Left lung (tissue), 14 donors: ENCODE results near the gene BTBD7. TPM values are rescaled to one million over a fixed set of nuclear protein-coding genes. Genes with fewer than 3 reads are reported as not detected.

Experiments used
- ATAC-seq: fragments of 200-7000 bp; cut with Tn5 transposase; one replicate; pipeline ENCODE4 v1.9.1; 2020; ENCODE audit warnings: moderate library complexity
- DNase-seq, 4 donors: peaks; one replicate each; pipeline ENCODE4 v3.0.0-alpha.2; 2013 to 2020
- H3K27ac ChIP-seq, 2 donors: fragments of 200-600 bp; sonication (generic) in 1 of 2; one replicate each; pipeline versions ENCODE4 v1.5.0 to v1.8.0; 2020 to 2021
- H3K27me3 ChIP-seq, 2 donors: fragments of 200-600 bp; sonication (generic) in 1 of 2; one replicate each; pipeline versions ENCODE4 v1.5.0 to v1.8.0; 2020 to 2021
- H3K36me3 ChIP-seq, 2 donors: fragments of 200-600 bp; sonication (generic) in 1 of 2; one replicate each; pipeline versions ENCODE4 v1.5.0 to v1.8.0; 2020 to 2021
- H3K4me1 ChIP-seq, 2 donors: fragments of 200-600 bp; one replicate each; pipeline ENCODE4 v1.8.0; 2021
- H3K4me3 ChIP-seq, 2 donors: fragments of 200-600 bp; sonication (generic) in 1 of 2; one replicate each; pipeline versions ENCODE4 v1.5.0 to v1.8.0; 2020 to 2021; ENCODE audit warnings: mild to moderate bottlenecking in 1 of 2
- H3K9me3 ChIP-seq, 2 donors: fragments of 200-600 bp; sonication (generic) in 1 of 2; one replicate each; pipeline versions ENCODE4 v1.5.0 to v1.8.0; 2020 to 2021
- intact Hi-C, 2 donors: fragments of 100-400 bp; cut with DNase I; formaldehyde crosslinking; loops; one replicate each; pipeline versions ENCODE4 v1.11.2 to v1.14.2; 2022
- long read RNA-seq, 12 donors: library from polyadenylated mRNA in 2 of 12; unstranded in 2 of 12; transcript quantifications; one replicate each; pipeline ENCODE4 v2.0.0 and lab custom pipeline, GENCODE V29; 2019 to 2026
- polyA plus RNA-seq, 6 donors: library from polyadenylated mRNA; unstranded; fragments of 120-200 nt; gene quantifications; one replicate each; pipeline ENCODE4 v1.2.1, GENCODE V29; 2013; ENCODE audit not compliant: insufficient read length in 6 of 6
- total RNA-seq, 2 donors: library from RNA; stranded (reverse); fragmentation: NEBNext Ultra II Directional; extraction: Animal tissue kit (Norgen Biotek cat#: 25700); gene quantifications; one replicate each; pipeline ENCODE4 v1.2.1, GENCODE V29; 2021
- TF ChIP-seq, protein P1 (sequence below), 2 donors: fragments of 200-600 bp; sonication (generic) in 1 of 2; IDR thresholded peaks; one replicate each; pipeline versions ENCODE4 v1.5.0 to v1.8.0; 2021; ENCODE audit warnings: antibody characterized with exemption in 2 of 2
- donor health status: DM: no; HTN: yes; CAD: no.
- donor health status: DM: no; HTN: no; CAD: no.

Gene BTBD7, protein sequence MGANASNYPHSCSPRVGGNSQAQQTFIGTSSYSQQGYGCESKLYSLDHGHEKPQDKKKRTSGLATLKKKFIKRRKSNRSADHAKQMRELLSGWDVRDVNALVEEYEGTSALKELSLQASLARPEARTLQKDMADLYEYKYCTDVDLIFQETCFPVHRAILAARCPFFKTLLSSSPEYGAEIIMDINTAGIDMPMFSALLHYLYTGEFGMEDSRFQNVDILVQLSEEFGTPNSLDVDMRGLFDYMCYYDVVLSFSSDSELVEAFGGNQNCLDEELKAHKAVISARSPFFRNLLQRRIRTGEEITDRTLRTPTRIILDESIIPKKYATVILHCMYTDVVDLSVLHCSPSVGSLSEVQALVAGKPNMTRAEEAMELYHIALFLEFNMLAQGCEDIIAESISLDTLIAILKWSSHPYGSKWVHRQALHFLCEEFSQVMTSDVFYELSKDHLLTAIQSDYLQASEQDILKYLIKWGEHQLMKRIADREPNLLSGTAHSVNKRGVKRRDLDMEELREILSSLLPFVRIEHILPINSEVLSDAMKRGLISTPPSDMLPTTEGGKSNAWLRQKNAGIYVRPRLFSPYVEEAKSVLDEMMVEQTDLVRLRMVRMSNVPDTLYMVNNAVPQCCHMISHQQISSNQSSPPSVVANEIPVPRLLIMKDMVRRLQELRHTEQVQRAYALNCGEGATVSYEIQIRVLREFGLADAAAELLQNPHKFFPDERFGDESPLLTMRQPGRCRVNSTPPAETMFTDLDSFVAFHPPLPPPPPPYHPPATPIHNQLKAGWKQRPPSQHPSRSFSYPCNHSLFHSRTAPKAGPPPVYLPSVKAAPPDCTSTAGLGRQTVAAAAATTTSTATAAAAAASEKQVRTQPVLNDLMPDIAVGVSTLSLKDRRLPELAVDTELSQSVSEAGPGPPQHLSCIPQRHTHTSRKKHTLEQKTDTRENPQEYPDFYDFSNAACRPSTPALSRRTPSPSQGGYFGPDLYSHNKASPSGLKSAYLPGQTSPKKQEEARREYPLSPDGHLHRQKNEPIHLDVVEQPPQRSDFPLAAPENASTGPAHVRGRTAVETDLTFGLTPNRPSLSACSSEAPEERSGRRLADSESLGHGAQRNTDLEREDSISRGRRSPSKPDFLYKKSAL
- total RNA-seq: 10 to 100 TPM; 32.1 to 35.9 TPM
- polyA plus RNA-seq: 10 to 100 TPM; 37.5 to 42.8 (median 39.5) TPM
- long read RNA-seq, donor 1, full-length matches to known transcripts: 4 of 9 reads
- long read RNA-seq, donor 1, partial matches to known transcripts: 5 of 9 reads
- long read RNA-seq, donor 1, other reads (novel, unspliced or antisense): 0 of 9 reads
- long read RNA-seq, donor 2, partial matches to known transcripts: 10 of 11 reads
- long read RNA-seq, donor 2, other reads (novel, unspliced or antisense): 0 of 11 reads
- long read RNA-seq, donor 3, partial matches to known transcripts: 0 of 1 reads
- long read RNA-seq, donor 3, other reads (novel, unspliced or antisense): 0 of 1 reads
- long read RNA-seq, donor 4: 0 reads
- long read RNA-seq, donor 5, full-length matches to known transcripts: 1 of 1 reads
- long read RNA-seq, donor 5, partial matches to known transcripts: 0 of 1 reads
- long read RNA-seq, donor 5, other reads (novel, unspliced or antisense): 0 of 1 reads
- long read RNA-seq, donor 6, full-length matches to known transcripts: 5 of 24 reads
- long read RNA-seq, donor 6, partial matches to known transcripts: 19 of 24 reads
- long read RNA-seq, donor 6, other reads (novel, unspliced or antisense): 0 of 24 reads
- long read RNA-seq, donor 7, full-length matches to known transcripts: 3 of 50 reads
- long read RNA-seq, donor 7, partial matches to known transcripts: 47 of 50 reads
- long read RNA-seq, donor 7, other reads (novel, unspliced or antisense): 0 of 50 reads
- long read RNA-seq, donor 8, full-length matches to known transcripts: 4 of 9 reads
- long read RNA-seq, donor 8, partial matches to known transcripts: 5 of 9 reads
- long read RNA-seq, donor 8, other reads (novel, unspliced or antisense): 0 of 9 reads
- long read RNA-seq, donor 9: 0 reads
- long read RNA-seq, donor 10, partial matches to known transcripts: 0 of 1 reads
- long read RNA-seq, donor 10, other reads (novel, unspliced or antisense): 1 of 1 reads
- long read RNA-seq, donor 11: 0 reads
- long read RNA-seq, donor 12, full-length matches to known transcripts: 1 of 1 reads
- long read RNA-seq, donor 12, partial matches to known transcripts: 0 of 1 reads
- long read RNA-seq, donor 12, other reads (novel, unspliced or antisense): 0 of 1 reads

DNA sequence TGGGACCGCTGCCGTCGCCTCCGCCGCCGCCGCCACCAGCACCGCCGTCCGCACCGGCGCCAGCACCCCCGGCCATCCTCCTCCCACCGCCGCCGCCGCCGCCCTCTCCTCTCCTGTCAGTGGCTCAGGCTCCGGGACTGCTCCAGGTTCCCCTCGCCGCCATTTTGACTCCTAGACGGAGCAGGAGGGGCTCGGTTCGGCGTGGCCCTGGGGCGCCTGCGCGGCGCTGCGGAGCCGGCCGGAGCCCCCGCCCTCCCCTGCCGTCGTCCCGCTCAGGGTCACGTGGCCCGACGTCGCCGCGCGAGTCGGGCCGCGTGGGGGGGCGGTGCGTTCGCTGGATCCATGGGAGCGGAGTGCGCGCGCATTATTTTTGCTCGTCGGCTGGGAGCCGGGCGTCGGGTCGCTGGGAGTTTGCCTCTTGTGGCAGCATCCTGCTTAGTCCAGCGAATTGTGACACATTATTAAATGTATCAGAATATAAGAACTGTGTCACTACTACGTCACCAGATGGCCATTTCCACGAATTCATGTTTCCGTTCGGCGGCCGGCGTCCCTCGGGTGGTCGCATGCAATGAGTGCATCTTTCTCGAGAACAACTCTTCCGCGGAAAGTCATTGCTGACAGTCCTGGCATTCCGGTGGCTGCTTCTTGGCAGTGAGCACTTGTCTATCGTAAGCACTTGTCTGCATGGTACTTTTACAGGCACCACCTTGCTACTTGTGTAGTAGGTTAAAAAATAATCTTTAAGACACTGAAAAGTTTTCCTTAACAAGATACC, at the start of gene BTBD7:
Gene BTBD7 (minus strand): TSS at position 184 of the 778 bp plus-strand sequence. CDS start 36,985 bp downstream, outside the sequence.
- H3K27ac ChIP-seq: peak within 1 kb of the TSS; percentile 96
- no peaks in the 10 kb centered on the region for H3K36me3 ChIP-seq
- H3K27me3 ChIP-seq: no peaks in the 10 kb centered on the region
- H3K4me3 ChIP-seq: peak within 1 kb of the TSS; percentile 67 to 89
- ATAC-seq (peak; percentile 97), DNase-seq (peak; percentile 93 to 99 (median 96))
- peaks cover 4 to 48% of the 10 kb centered on the region in 2 donors for H3K4me1 ChIP-seq
- peaks cover 0 to 5% of the 10 kb centered on the region in 2 donors for H3K9me3 ChIP-seq
- TF ChIP-seq, protein P1, sequence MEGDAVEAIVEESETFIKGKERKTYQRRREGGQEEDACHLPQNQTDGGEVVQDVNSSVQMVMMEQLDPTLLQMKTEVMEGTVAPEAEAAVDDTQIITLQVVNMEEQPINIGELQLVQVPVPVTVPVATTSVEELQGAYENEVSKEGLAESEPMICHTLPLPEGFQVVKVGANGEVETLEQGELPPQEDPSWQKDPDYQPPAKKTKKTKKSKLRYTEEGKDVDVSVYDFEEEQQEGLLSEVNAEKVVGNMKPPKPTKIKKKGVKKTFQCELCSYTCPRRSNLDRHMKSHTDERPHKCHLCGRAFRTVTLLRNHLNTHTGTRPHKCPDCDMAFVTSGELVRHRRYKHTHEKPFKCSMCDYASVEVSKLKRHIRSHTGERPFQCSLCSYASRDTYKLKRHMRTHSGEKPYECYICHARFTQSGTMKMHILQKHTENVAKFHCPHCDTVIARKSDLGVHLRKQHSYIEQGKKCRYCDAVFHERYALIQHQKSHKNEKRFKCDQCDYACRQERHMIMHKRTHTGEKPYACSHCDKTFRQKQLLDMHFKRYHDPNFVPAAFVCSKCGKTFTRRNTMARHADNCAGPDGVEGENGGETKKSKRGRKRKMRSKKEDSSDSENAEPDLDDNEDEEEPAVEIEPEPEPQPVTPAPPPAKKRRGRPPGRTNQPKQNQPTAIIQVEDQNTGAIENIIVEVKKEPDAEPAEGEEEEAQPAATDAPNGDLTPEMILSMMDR (IDR thresholded peaks at IDR 0.05): peak in 1 of 2 donors; percentile 15
- intact Hi-C loops: no loop called here

DNA sequence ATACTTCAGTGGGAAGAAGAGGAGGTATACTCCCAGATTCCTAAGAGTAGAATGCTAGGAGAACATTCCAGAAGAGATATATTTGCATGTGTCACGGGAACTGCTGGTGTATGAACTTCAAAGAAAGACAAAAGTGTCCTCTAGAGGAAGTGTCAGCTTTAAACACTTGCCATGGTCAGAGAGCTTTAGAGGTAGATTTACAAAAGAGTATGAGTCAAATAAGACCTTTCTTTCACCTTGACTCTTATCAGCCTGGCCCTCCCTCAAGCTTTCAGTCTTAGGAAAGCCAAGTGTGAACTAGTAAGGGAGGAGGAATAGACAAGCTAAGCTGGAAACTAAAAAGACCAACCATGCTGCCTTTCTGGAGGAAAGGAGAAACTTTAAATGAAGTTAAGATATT, 48.8 kb upstream of the BTBD7 start:
- Histone ChIP-seq H3K9me3 (no peaks in the 10 kb centered on the region), H3K36me3 (no peaks in the 10 kb centered on the region), H3K4me1 (no peaks in the 10 kb centered on the region), H3K27ac (no peak overlapping the region), H3K4me3 (no peak overlapping the region), H3K27me3 (no peaks in the 10 kb centered on the region)
- no peak for ATAC-seq
- TF ChIP-seq, protein P1 (IDR thresholded peaks at IDR 0.05): no peak
- intact Hi-C loops: no loop called here
- DNase-seq: no peak

DNA sequence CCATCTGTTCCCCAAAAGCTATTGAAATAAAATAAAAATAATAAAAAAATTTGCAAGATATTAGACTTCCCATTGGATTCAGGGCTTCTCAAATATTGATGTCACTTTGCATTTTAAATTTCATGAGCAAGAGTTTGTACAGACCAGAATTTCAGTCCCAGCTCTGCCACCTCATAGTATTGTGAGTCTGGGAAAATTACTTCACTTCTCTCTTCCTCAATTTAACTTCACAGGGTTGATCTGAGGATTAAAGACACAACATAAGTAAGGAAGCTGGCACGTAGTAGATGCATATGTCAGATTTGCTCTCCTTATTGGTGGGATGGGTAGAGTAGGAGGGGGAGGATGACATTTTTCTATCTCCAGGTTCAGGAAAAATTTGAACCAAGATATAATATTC, 47.0 kb upstream of the BTBD7 start:
- DNase-seq: no peak
- no peaks in the 10 kb centered on the region for H3K4me1 ChIP-seq
- no peaks in the 10 kb centered on the region for H3K36me3 ChIP-seq
- H3K27me3 ChIP-seq: no peaks in the 10 kb centered on the region
- ATAC-seq: no peak
- intact Hi-C loops: no loop called here
- no peak overlapping the region for H3K4me3 ChIP-seq
- no peak overlapping the region for H3K27ac ChIP-seq
- no peaks in the 10 kb centered on the region for H3K9me3 ChIP-seq
- TF ChIP-seq, protein P1 (IDR thresholded peaks at IDR 0.05): no peak
